Kidney (tissue), 14 donors: ENCODE measurements around the gene CACNB4. TPM values are rescaled to one million over a fixed set of nuclear protein-coding genes. Genes with fewer than 3 reads are reported as not detected.

Experiments
- DNase-seq, 5 donors: peaks; one replicate each; pipeline ENCODE4 v3.0.0-alpha.2; 2013 to 2020
- FAIRE-seq: peaks from 2 replicates; lab custom pipeline; 2012; peaks lifted over from hg19 to GRCh38; lab: Jason Lieb, UNC
- H3K27ac ChIP-seq, 2 donors: one replicate each; pipeline ENCODE4 v1.7.0; 2013; ENCODE audit warnings: low read depth in 2 of 2, low read length in 2 of 2, inconsistent platforms in 1 of 2
- H3K27me3 ChIP-seq: one replicate; pipeline ENCODE4 v1.7.1; 2013; ENCODE audit warnings: low read length, inconsistent platforms; ENCODE audit not compliant: control insufficient read depth, insufficient read depth
- H3K36me3 ChIP-seq, 3 donors: one replicate each; pipeline versions ENCODE4 v1.7.0 to v1.7.1; 2013; ENCODE audit warnings: low read length in 3 of 3, control low read depth in 1 of 3, inconsistent platforms in 1 of 3; ENCODE audit not compliant: insufficient read depth in 3 of 3, control insufficient read depth in 2 of 3
- H3K4me1 ChIP-seq, 3 donors: one replicate each; pipeline versions ENCODE4 v1.7.0 to v1.7.1; 2013; ENCODE audit warnings: low read length in 3 of 3, inconsistent platforms in 1 of 3, low read depth in 1 of 3; ENCODE audit not compliant: control insufficient read depth in 2 of 3, insufficient read depth in 2 of 3
- H3K4me3 ChIP-seq, 3 donors: one replicate each; pipeline versions ENCODE4 v1.7.0 to v1.8.1; 2013; ENCODE audit warnings: low read length in 3 of 3, control low read depth in 1 of 3, inconsistent platforms in 1 of 3
- H3K9ac ChIP-seq, 3 donors: one replicate each; pipeline versions ENCODE4 v1.7.0 to v1.7.1; 2013; ENCODE audit warnings: low read length in 3 of 3, control low read depth in 1 of 3, inconsistent platforms in 1 of 3
- H3K9me3 ChIP-seq, 3 donors: one replicate each; pipeline versions ENCODE4 v1.7.0 to v1.7.1; 2013; ENCODE audit warnings: low read length in 3 of 3, control low read depth in 1 of 3, inconsistent platforms in 1 of 3; ENCODE audit not compliant: control insufficient read depth in 2 of 3, insufficient read depth in 1 of 3
- intact Hi-C: fragments of 100-400 bp; cut with DNase I; formaldehyde crosslinking; loops from one replicate; pipeline ENCODE4 v1.11.1; 2022
- polyA plus RNA-seq: library from polyadenylated mRNA; stranded (reverse); fragments of 350-450 nt; fragmentation: Illumina TruSeq; extraction: RNeasy Lipid Tissue Mini Kit (QIAGEN cat#74804); gene quantifications from one replicate; pipeline ENCODE4 v1.2.3, GENCODE V29; 2014; ENCODE audit warnings: low read depth, low replicate concordance; ENCODE audit not compliant: insufficient read depth
- total RNA-seq: library from RNA; stranded (reverse); fragmentation: NEBNext Ultra II Directional; extraction: Animal tissue kit (Norgen Biotek cat#: 25700); gene quantifications from one replicate; pipeline ENCODE4 v1.2.1, GENCODE V29; 2021
- TF ChIP-seq, protein P1 (sequence below): IDR thresholded peaks from 3 replicates; pipeline ENCODE4 v1.5.1; 2012; ENCODE audit warnings: mild to moderate bottlenecking, moderate library complexity, borderline replicate concordance; ENCODE audit not compliant: insufficient read depth; ENCODE audit errors: extremely low read depth
- donor health status: control.
- donor health status: control.
- donor health status: control.
- donor health status: control.
- donor health status: control.
- donor health status: DM: yes; HTN: yes; CAD: no.
- donor health status: Normal renal cell carcinoma (clear cell type).

CACNB4 gene
- total and polyA plus RNA-seq, 2 donors from 2014 or later, result 1.3 to 2.2 TPM

GRCh38 chr2:151891566-151892194, 207.2 kb downstream of the CACNB4 start:
- intact Hi-C loops, result no loop called here
- no peak for FAIRE-seq
- DNase-seq, result peak in 3 of 5 donors; percentile 29 to 50 (median 47)
- Histone ChIP-seq H3K9me3 (peaks cover 0 to 3% (median 0%) of the 10 kb centered on the region in 3 donors), H3K27ac (peak overlapping the region in 1 of 2 donors; percentile 12), H3K4me3 (peak overlapping the region; percentile 31 to 68 (median 66)), H3K9ac (peak overlapping the region in 2 of 3 donors; percentile 17 to 66), H3K27me3 (no peaks in the 10 kb centered on the region), H3K4me1 (peaks cover 0 to 4% (median 0%) of the 10 kb centered on the region in 3 donors), H3K36me3 (no peaks in the 10 kb centered on the region)
- TF ChIP-seq, protein P1, sequence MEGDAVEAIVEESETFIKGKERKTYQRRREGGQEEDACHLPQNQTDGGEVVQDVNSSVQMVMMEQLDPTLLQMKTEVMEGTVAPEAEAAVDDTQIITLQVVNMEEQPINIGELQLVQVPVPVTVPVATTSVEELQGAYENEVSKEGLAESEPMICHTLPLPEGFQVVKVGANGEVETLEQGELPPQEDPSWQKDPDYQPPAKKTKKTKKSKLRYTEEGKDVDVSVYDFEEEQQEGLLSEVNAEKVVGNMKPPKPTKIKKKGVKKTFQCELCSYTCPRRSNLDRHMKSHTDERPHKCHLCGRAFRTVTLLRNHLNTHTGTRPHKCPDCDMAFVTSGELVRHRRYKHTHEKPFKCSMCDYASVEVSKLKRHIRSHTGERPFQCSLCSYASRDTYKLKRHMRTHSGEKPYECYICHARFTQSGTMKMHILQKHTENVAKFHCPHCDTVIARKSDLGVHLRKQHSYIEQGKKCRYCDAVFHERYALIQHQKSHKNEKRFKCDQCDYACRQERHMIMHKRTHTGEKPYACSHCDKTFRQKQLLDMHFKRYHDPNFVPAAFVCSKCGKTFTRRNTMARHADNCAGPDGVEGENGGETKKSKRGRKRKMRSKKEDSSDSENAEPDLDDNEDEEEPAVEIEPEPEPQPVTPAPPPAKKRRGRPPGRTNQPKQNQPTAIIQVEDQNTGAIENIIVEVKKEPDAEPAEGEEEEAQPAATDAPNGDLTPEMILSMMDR, result no peak

GRCh38 chr2:151887164-151887563, 211.7 kb downstream of the CACNB4 start:
- FAIRE-seq, result no peak

DNA sequence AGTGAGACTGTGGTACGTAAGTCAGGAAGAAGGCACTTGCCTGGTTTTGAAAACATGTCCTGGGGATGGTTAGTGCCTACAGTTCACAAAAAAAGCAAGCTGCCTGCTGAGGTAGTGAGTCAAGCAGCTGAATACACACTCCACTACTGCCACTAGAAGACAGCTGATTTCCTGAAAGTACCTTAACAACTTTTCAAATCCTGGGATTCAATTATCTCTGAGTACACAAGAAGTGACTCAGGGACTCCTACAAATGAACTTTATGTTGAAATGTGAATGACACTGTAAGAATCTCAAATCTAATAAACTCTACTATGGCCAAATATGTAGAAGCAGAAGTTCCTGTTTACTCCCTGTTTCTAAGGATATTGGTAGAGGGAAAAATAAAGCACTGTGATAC, 212.6 kb downstream of the CACNB4 start:
- Histone ChIP-seq H3K27ac (no peak overlapping the region), H3K36me3 (no peaks in the 10 kb centered on the region), H3K4me3 (no peak overlapping the region), H3K27me3 (no peaks in the 10 kb centered on the region), H3K9me3 (no peaks in the 10 kb centered on the region), H3K9ac (no peak overlapping the region), H3K4me1 (no peaks in the 10 kb centered on the region)
- DNase-seq (no peak), FAIRE-seq (no peak)
- intact Hi-C loops, result no loop called here
- TF ChIP-seq, protein P1, result no peak

More at GRCh38 chr2:151887164-151887563, 211.7 kb downstream of the CACNB4 start:
- Histone ChIP-seq H3K9ac (no peak overlapping the region), H3K4me1 (no peaks in the 10 kb centered on the region), H3K36me3 (no peaks in the 10 kb centered on the region), H3K27ac (no peak overlapping the region), H3K27me3 (no peaks in the 10 kb centered on the region), H3K4me3 (no peak overlapping the region), H3K9me3 (no peaks in the 10 kb centered on the region)
- DNase-seq, result no peak
- intact Hi-C loops, result no loop called here
- TF ChIP-seq, protein P1, result no peak
